ENCODE data around the gene ZNF525. TPM values are rescaled to one million over a fixed set of nuclear protein-coding genes. Genes with fewer than 3 reads are reported as not detected.

Gene ZNF525
- total RNA-seq, 1 donor, result 3.9 TPM

GRCh38 chr19:53431399-53432087, 66.0 kb downstream of the ZNF525 start, which contains the start of gene ZNF761:
TSS of gene ZNF761 (plus strand) at chr19:53431984. CDS start at chr19:53447269, 15,285 bp downstream.
- H3K4me3 ChIP-seq (ENCODE audit: low read depth, low read length), result peak within 1 kb of the TSS; percentile 90
- DNase-seq (ENCODE audit: low read depth), result peak; percentile 82
- peak; percentile 61 for TF ChIP-seq CTCF (IDR thresholded peaks at IDR 0.05; ENCODE audit: insufficient read depth, low read length)

GRCh38 chr19:53432088-53432661, 66.7 kb downstream of the ZNF525 start:
- peak overlapping the region; percentile 90 for H3K4me3 ChIP-seq (ENCODE audit: low read depth, low read length)
- peak; percentile 16 for DNase-seq (ENCODE audit: low read depth)

More at GRCh38 chr19:53432088-53432661, 66.7 kb downstream of the ZNF525 start:
- no peak for TF ChIP-seq CTCF (IDR thresholded peaks at IDR 0.05; ENCODE audit: insufficient read depth, low read length)

Small RNA genes lying within 50 kb of the gene (small RNA-seq; reads per million reads assigned to genes)
- gene RPL39P36, result not detected

Other genes with a start within 250 kb of the ZNF525 start
- gene ZNF415, start 232.8 kb upstream of the ZNF525 start, total RNA-seq (ENCODE audit: low replicate concordance), result 2.3 and 4.1 TPM in 2 replicates
- gene ZNF347, start 206.7 kb upstream of the ZNF525 start, total RNA-seq (ENCODE audit: low replicate concordance), result 7.9 and 8.1 TPM in 2 replicates
- 2.4 and 2.9 TPM in 2 replicates for gene ZNF665, start 172.3 kb upstream of the ZNF525 start, total RNA-seq (ENCODE audit: low replicate concordance)
- 19.0 and 37.9 TPM in 2 replicates for gene ZNF677, start 110.8 kb upstream of the ZNF525 start, total RNA-seq (ENCODE audit: low replicate concordance)
- gene VN1R2, start 107.4 kb upstream of the ZNF525 start, total RNA-seq (ENCODE audit: low replicate concordance), result not detected in 2 replicates
- gene VN1R4, start 98.0 kb upstream of the ZNF525 start, total RNA-seq (ENCODE audit: low replicate concordance), result not detected in 2 replicates
- 5.6 and 10.2 TPM in 2 replicates for gene ZNF845, start 32.0 kb upstream of the ZNF525 start, total RNA-seq (ENCODE audit: low replicate concordance)
- 3.9 and 11.5 TPM in 2 replicates for gene ZNF765, start 29.4 kb downstream of the ZNF525 start, total RNA-seq (ENCODE audit: low replicate concordance)
- 10.8 and 11.5 TPM in 2 replicates for gene ZNF761, start 66.3 kb downstream of the ZNF525 start, total RNA-seq (ENCODE audit: low replicate concordance)
- 2.5 and 4.0 TPM in 2 replicates for gene ZNF813, start 102.0 kb downstream of the ZNF525 start, total RNA-seq (ENCODE audit: low replicate concordance)
- gene ZNF331, start 172.4 kb downstream of the ZNF525 start, total RNA-seq (ENCODE audit: low replicate concordance), result 10.6 and 11.4 TPM in 2 replicates

All from fibroblast of the aortic adventitia (primary cell).